ENCODE measurements around the gene ING4. TPM values are rescaled to one million over a fixed set of nuclear protein-coding genes. Genes with fewer than 3 reads are reported as not detected.
A peak's percentile ranks its signal among the peaks of the same experiment; 100 is the strongest.

Gene ING4
- total RNA-seq, 4 donors from 2014 or later = 45.1 to 58.3 (median 49.9) TPM

DNA sequence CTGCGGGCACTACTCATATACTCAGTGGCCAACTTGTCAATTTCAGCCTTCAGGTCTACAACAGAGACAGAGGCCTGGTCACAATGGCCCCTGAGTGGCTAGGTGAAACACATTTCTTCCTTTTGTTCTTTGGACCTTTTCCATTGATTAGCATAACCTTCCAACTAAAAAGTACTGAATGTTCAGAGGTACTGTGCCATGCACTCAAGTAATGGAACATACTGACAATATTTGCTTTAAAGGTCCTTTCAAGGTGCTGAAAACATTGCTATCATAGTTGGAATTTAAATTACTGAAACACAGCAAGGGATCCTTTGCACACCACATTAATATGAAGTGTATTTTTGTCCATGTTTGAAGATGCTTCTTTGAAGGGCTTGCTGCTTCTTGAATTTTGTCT is 9.6 kb downstream of the ING4 start:
- 100% methylated on average over 1 of the region's 1 CpG for WGBS
- no peak for DNase-seq (ENCODE audit: extremely low spot score)
- intact Hi-C loops (cut with DNase I) = no loop called here
- no peak overlapping the region for H3K27ac ChIP-seq (replicated peaks in 1 of 4)
- H3K36me3 ChIP-seq = peaks cover 58 to 100% (median 92%) of the 10 kb centered on the region in 4 donors
- H3K9me3 ChIP-seq = no peaks in the 10 kb centered on the region
- H3K4me3 ChIP-seq = no peak overlapping the region
- no peaks in the 10 kb centered on the region for H3K27me3 ChIP-seq
- peaks cover 0 to 15% (median 0%) of the 10 kb centered on the region in 4 donors for H3K4me1 ChIP-seq
- TF ChIP-seq POLR2AphosphoS5 (IDR thresholded peaks at IDR 0.05) (no peak), CTCF (IDR thresholded peaks at IDR 0.05) (no peak), EP300 (IDR thresholded peaks at IDR 0.05) (no peak)

DNA sequence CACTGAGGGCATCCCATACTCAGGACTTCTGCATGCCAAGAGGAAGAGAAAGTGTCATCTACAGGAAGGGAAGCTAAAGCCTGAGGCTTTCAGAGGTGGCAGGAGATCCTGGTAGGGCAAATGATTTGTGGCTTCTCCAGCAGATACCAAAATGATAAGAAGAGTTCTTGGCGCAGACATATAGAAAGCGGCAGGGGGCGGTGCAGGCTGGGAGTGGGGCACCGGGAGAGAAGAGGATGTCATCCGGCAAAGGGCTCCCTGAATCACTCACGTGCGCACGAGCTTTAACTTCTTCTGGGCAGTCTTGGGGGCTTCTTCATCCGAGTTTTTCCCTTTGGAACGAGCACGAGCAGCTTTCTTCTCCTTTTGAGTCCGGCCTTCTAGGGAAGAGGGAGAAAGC is 10.5 kb downstream of the ING4 start:
- intact Hi-C loops (cut with DNase I) = no loop called here
- 87% methylated on average over 12 of the region's 12 CpGs for WGBS
- Histone ChIP-seq H3K4me1 (peaks cover 0 to 11% (median 5%) of the 10 kb centered on the region in 4 donors), H3K27me3 (no peaks in the 10 kb centered on the region), H3K4me3 (no peak overlapping the region), H3K27ac (replicated peaks in 1 of 4) (no peak overlapping the region), H3K36me3 (peaks cover 54 to 96% (median 85%) of the 10 kb centered on the region in 4 donors), H3K9me3 (no peaks in the 10 kb centered on the region)
- DNase-seq (ENCODE audit: extremely low spot score) = no peak
- TF ChIP-seq EP300 (IDR thresholded peaks at IDR 0.05) (no peak), POLR2A (IDR thresholded peaks at IDR 0.05; ENCODE audit: low read depth) (no peak), POLR2AphosphoS5 (IDR thresholded peaks at IDR 0.05) (no peak), CTCF (IDR thresholded peaks at IDR 0.05) (no peak)

DNA sequence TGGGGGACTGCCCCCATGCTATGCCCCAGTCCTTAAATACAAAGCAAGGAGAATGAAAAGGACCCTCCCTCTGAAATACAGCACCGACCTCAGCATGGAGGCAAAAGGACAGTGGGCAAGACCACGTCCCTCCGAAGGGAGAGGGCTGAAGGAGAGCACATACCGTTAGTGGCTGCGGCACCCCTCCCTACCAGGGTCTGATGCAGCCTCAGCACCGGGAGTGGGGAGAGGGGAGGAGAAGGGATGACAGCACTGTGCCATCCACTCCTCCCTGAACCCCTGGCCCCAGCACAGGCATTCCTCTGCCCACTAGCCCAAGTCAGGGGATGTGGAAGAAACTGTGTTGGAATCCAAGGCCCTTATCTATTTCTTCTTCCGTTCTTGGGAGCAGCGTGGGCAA is 12.1 kb downstream of the ING4 start:
- TF ChIP-seq EP300 (IDR thresholded peaks at IDR 0.05) = no peak
- no peak for TF ChIP-seq POLR2A (IDR thresholded peaks at IDR 0.05; ENCODE audit: low read depth)
- no peak for TF ChIP-seq POLR2AphosphoS5 (IDR thresholded peaks at IDR 0.05)
- TF ChIP-seq CTCF (IDR thresholded peaks at IDR 0.05) = no peak
- Histone ChIP-seq H3K9me3 (no peaks in the 10 kb centered on the region), H3K4me1 (peaks cover 0 to 17% (median 15%) of the 10 kb centered on the region in 4 donors), H3K27ac (replicated peaks in 1 of 4) (no peak overlapping the region), H3K27me3 (no peaks in the 10 kb centered on the region), H3K36me3 (peaks cover 54 to 80% (median 69%) of the 10 kb centered on the region in 4 donors), H3K4me3 (no peak overlapping the region)
- DNase-seq (ENCODE audit: extremely low spot score) = no peak
- intact Hi-C loops (cut with DNase I) = no loop called here
- WGBS = 88% methylated on average over 7 of the region's 8 CpGs

- DNase-seq (ENCODE audit: extremely low spot score) = no peak
- intact Hi-C loops (cut with DNase I) = loop anchor here (2.0 kb wide), 1 partner anchor 28 kb away; no protein-coding TSS in a partner anchor
These were observed 15.8 kb downstream of the ING4 start, which contains the start of gene ACRBP for GRCh38 chr12:6647083-6647604. TSS of gene ACRBP (minus strand) at chr12:6647432. CDS start at chr12:6647366, 66 bp downstream.

More at GRCh38 chr12:6647083-6647604, 15.8 kb downstream of the ING4 start, which contains the start of gene ACRBP:
- Histone ChIP-seq H3K27me3 (no peaks in the 10 kb centered on the region), H3K27ac (replicated peaks in 1 of 4) (peak within 1 kb of the TSS; percentile 56 to 78 (median 62)), H3K4me1 (peaks cover 0 to 24% (median 19%) of the 10 kb centered on the region in 4 donors), H3K4me3 (peak within 1 kb of the TSS; percentile 55 to 60 (median 57)), H3K9me3 (no peaks in the 10 kb centered on the region), H3K36me3 (peaks cover 24 to 43% (median 39%) of the 10 kb centered on the region in 4 donors)
- WGBS = 10% methylated on average over 32 of the region's 38 CpGs
- TF ChIP-seq EP300 (IDR thresholded peaks at IDR 0.05) = no peak
- TF ChIP-seq CTCF (IDR thresholded peaks at IDR 0.05) = no peak
- peak; percentile 79 to 82 for TF ChIP-seq POLR2AphosphoS5 (IDR thresholded peaks at IDR 0.05)
- no peak for TF ChIP-seq POLR2A (IDR thresholded peaks at IDR 0.05; ENCODE audit: low read depth)

Measured in esophagus muscularis mucosa (tissue), 4 donors.